HCT116 (cell line): ENCODE data around the gene PHC3. TPM values are rescaled to one million over a fixed set of nuclear protein-coding genes. Genes with fewer than 3 reads are reported as not detected.

Source experiments
- ATAC-seq: fragments of 200-7000 bp; cut with Tn5 transposase; 2 replicates; pipeline ENCODE4 v1.9.1; 2020; ENCODE audit warnings: mild to moderate bottlenecking, moderate library complexity
- BruUV-seq: library from RNA; stranded (reverse); fragments of 400-500 nt; replicated peaks from 2 replicates; lab custom pipeline; 2021; lab: Mats Ljungman, UMichigan
- CTCF ChIA-PET: fragments of 300-600 bp; sonication (Branson Sonifier 250); formaldehyde crosslinking; loops from one replicate; lab custom pipeline; 2021; ENCODE audit warnings: antibody characterized with exemption; lab: Charles Lee
- POLR2A ChIA-PET: fragments of 300-600, 350-600 bp; sonication (Branson Sonifier 250); formaldehyde crosslinking; loops from one replicate; lab custom pipeline; 2021; ENCODE audit warnings: antibody characterized with exemption; lab: Charles Lee
- RAD21 ChIA-PET, 2 experiments: fragments of 300-600 bp; sonication (Branson Sonifier 250); formaldehyde crosslinking; loops; one replicate each; lab custom pipeline; 2023; ENCODE audit warnings: low total read pairs in 2 of 2; ENCODE audit not compliant: uncharacterized antibody in 2 of 2, unreplicated experiment in 2 of 2, low non-redundant PET in 1 of 2; lab: Charles Lee
- DNase-seq: peaks from one replicate; pipeline ENCODE4 v3.0.0-alpha.2; 2010; ENCODE audit warnings: low read depth, low spot score
- H2AFZ ChIP-seq: fragments of 200-600 bp; shearing (Covaris generic), sonication (generic); 2 replicates; pipeline ENCODE4 v1.6.1; 2017; ENCODE audit warnings: low read depth, mixed run types, mixed read lengths, antibody characterized with exemption, low read length; ENCODE audit not compliant: poor library complexity, severe bottlenecking
- H3K27ac ChIP-seq: 2 replicates; pipeline ENCODE4 v1.5.1; 2012; ENCODE audit warnings: low read depth, low read length
- H3K27me3 ChIP-seq: fragments of 200-600 bp; sonication (generic); 2 replicates; pipeline ENCODE4 v1.6.1; 2016; ENCODE audit warnings: mixed run types, low read length, mixed read lengths; ENCODE audit not compliant: insufficient read depth
- H3K36me3 ChIP-seq, 2 experiments: fragments of 200-500 bp in 1 of 2; fragments of 200-600 bp in 1 of 2; sonication (Bioruptor generic) in 1 of 2; sonication (generic) in 1 of 2; 2 replicates each; pipeline versions ENCODE4 v1.5.1 to v1.6.1; 2014 to 2016; ENCODE audit warnings: low read length in 2 of 2, inconsistent platforms in 1 of 2, mixed read lengths in 1 of 2, mixed run types in 1 of 2; ENCODE audit not compliant: insufficient read depth in 2 of 2, control insufficient read depth in 1 of 2
- H3K4me1 ChIP-seq, 2 experiments: fragments of 200-600 bp in 1 of 2; sonication (generic) in 1 of 2; 2 replicates each; pipeline versions ENCODE4 v1.5.1 to v1.6.1; 2012 to 2017; ENCODE audit warnings: low read length in 2 of 2, inconsistent platforms in 1 of 2, mild to moderate bottlenecking in 1 of 2, mixed read lengths in 1 of 2, mixed run types in 1 of 2, moderate library complexity in 1 of 2; ENCODE audit not compliant: insufficient read depth in 2 of 2, control insufficient read depth in 1 of 2
- H3K4me2 ChIP-seq: fragments of 200-600 bp; sonication (generic); 2 replicates; pipeline ENCODE4 v1.6.1; 2017; ENCODE audit warnings: mixed run types, low read length, mixed read lengths
- H3K4me3 ChIP-seq, 2 experiments: fragments of 200-600 bp in 1 of 2; sonication (generic) in 1 of 2; replicated peaks in 1 of 2; 2 replicates each; pipeline ENCODE4 v1.5.1; 2011 to 2016; ENCODE audit warnings: low read length in 2 of 2, control low read depth in 1 of 2, low read depth in 1 of 2, mild to moderate bottlenecking in 1 of 2, mixed read lengths in 1 of 2, mixed run types in 1 of 2
- H3K79me2 ChIP-seq: fragments of 200-600 bp; sonication (generic); 2 replicates; pipeline ENCODE4 v1.6.1; 2017; ENCODE audit warnings: mild to moderate bottlenecking, mixed run types, low read length, moderate library complexity, mixed read lengths; ENCODE audit not compliant: insufficient read depth
- H3K9ac ChIP-seq: fragments of 200-600 bp; sonication (generic); 2 replicates; pipeline ENCODE4 v1.6.1; 2016; ENCODE audit warnings: low read length, mixed read lengths
- H3K9me2 ChIP-seq: fragments of 200-600 bp; sonication (generic), shearing (Covaris generic); 2 replicates; pipeline ENCODE4 v1.6.1; 2017; ENCODE audit warnings: mixed run types, mild to moderate bottlenecking, moderate library complexity; ENCODE audit not compliant: insufficient read depth
- H3K9me3 ChIP-seq, 2 experiments: fragments of 200-500 bp in 1 of 2; fragments of 200-600 bp in 1 of 2; sonication (Bioruptor generic) in 1 of 2; sonication (generic) in 1 of 2; 2 replicates each; pipeline ENCODE4 v1.6.1; 2014 to 2017; ENCODE audit warnings: low read length in 2 of 2, mixed read lengths in 2 of 2, inconsistent platforms in 1 of 2, low read depth in 1 of 2, mild to moderate bottlenecking in 1 of 2, mixed run types in 1 of 2, moderate library complexity in 1 of 2; ENCODE audit not compliant: control insufficient read depth in 1 of 2, insufficient read depth in 1 of 2
- H4K20me1 ChIP-seq: fragments of 200-600 bp; sonication (generic), shearing (Covaris generic); 2 replicates; pipeline ENCODE4 v1.6.1; 2017; ENCODE audit warnings: mixed run types, mild to moderate bottlenecking, moderate library complexity; ENCODE audit not compliant: insufficient read depth
- CBX3 ChIP-seq: IDR thresholded peaks from 2 replicates; pipeline ENCODE4 v1.6.1; 2012; ENCODE audit warnings: low read depth
- POLR2A ChIP-seq: IDR thresholded peaks from 2 replicates; pipeline ENCODE4 v1.7.0; 2011; ENCODE audit warnings: borderline replicate concordance; ENCODE audit not compliant: insufficient read depth, insufficient read length; ENCODE audit errors: extremely low read depth
- SIN3A ChIP-seq: IDR thresholded peaks from 2 replicates; pipeline ENCODE4 v1.6.1; 2012; ENCODE audit warnings: low read depth
- SP1 ChIP-seq: IDR thresholded peaks from 2 replicates; pipeline ENCODE4 v1.6.1; 2012; ENCODE audit warnings: low read depth
- SRF ChIP-seq: IDR thresholded peaks from 2 replicates; pipeline ENCODE4 v1.6.1; 2012; ENCODE audit warnings: low read depth
- TCF7L2 ChIP-seq: IDR thresholded peaks from 2 replicates; pipeline ENCODE4 v1.7.0; 2011; ENCODE audit warnings: borderline replicate concordance, inconsistent platforms; ENCODE audit not compliant: insufficient read depth, insufficient read length; ENCODE audit errors: extremely low read depth
- YY1 ChIP-seq: IDR thresholded peaks from 2 replicates; pipeline ENCODE4 v1.6.1; 2011; ENCODE audit warnings: low read length, low read depth, moderate library complexity, mild to moderate bottlenecking; ENCODE audit not compliant: insufficient replicate concordance; ENCODE audit errors: extremely low read depth
- ZFX ChIP-seq: fragments of 450-650 bp; IDR thresholded peaks from 2 replicates; pipeline ENCODE4 v1.6.1; 2017
- intact Hi-C: fragments of 100-400 bp; cut with micrococcal nuclease; formaldehyde crosslinking; loops from 2 replicates; pipeline ENCODE4 v1.10.0; 2022
- total RNA-seq: library from RNA; stranded (reverse); gene quantifications from one replicate; pipeline ENCODE4 v1.2.1, GENCODE V29; 2021; ENCODE audit not compliant: unreplicated experiment
- TF ChIP-seq, protein P1 (sequence below): IDR thresholded peaks from 2 replicates; pipeline ENCODE4 v1.6.1; 2012; ENCODE audit warnings: low read depth
- TF ChIP-seq, protein P2 (sequence below), 3 experiments: fragments of 200-600 bp in 1 of 3; sonication (generic) in 1 of 3; IDR thresholded peaks in 2 of 3; conservative IDR thresholded peaks in 1 of 3; 2 replicates each; pipeline ENCODE4 v1.5.1; 2012 to 2017; ENCODE audit warnings: low read depth in 2 of 3, low read length in 2 of 3, antibody characterized with exemption in 1 of 3, borderline replicate concordance in 1 of 3, control low read depth in 1 of 3, mild to moderate bottlenecking in 1 of 3, mixed read lengths in 1 of 3, mixed run types in 1 of 3, moderate library complexity in 1 of 3; ENCODE audit not compliant: insufficient read depth in 1 of 3
- TF ChIP-seq, protein P3 (sequence below): IDR thresholded peaks from 2 replicates; pipeline ENCODE4 v1.6.1; 2012

The PHC3 gene
- total RNA-seq, 1 experiment from 2014 or later = 40.1 TPM

DNA sequence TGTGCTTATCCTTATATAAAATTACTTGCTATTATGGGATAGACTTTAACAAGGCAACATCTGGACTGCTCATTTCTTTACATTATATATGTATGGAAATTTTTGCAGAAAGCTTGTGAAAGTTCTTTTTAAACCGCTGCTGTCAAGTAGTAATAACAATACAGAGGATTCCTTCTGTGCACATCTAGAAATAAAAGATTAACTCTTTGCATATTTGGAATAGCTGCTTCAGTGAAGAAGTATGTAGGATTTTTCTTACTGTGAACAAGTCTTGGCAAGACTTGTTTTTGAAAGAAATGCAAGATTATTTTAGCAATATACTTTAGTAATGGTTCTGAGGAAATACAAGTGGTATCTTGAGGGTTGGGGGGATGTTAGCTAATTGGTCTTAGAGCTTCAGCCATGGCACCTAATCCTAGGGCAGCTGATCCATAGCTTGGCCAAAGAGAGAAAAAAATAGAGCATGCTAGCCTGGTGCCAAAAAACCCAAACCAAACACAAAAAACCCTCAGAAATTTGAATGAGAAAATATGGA is 45.0 kb upstream of the PHC3 start:
- Histone ChIP-seq H4K20me1 (peaks cover 4% of the 10 kb centered on the region; the same call in 1 of the 2 replicates), H3K27me3 (no peaks in the 10 kb centered on the region), H3K4me3 (no peak overlapping the region), H3K79me2 (peaks cover 83% of the 10 kb centered on the region), H3K4me1 (peaks cover 3 to 27% of the 10 kb centered on the region in 2 experiments), H3K9ac (no peak overlapping the region), H2AFZ (no peak overlapping the region), H3K27ac (no peak overlapping the region), H3K4me2 (no peak overlapping the region), H3K9me3 (no peaks in the 10 kb centered on the region), H3K9me2 (no peaks in the 10 kb centered on the region), H3K36me3 (no peaks in the 10 kb centered on the region)
- intact Hi-C loops = no loop called here
- DNase-seq (no peak), ATAC-seq (no peak)
- no TSS peak for BruUV-seq
- CTCF ChIA-PET = no interaction called here
- POLR2A ChIA-PET = no interaction called here
- RAD21 ChIA-PET = no interaction called here
- TF ChIP-seq, protein P1, sequence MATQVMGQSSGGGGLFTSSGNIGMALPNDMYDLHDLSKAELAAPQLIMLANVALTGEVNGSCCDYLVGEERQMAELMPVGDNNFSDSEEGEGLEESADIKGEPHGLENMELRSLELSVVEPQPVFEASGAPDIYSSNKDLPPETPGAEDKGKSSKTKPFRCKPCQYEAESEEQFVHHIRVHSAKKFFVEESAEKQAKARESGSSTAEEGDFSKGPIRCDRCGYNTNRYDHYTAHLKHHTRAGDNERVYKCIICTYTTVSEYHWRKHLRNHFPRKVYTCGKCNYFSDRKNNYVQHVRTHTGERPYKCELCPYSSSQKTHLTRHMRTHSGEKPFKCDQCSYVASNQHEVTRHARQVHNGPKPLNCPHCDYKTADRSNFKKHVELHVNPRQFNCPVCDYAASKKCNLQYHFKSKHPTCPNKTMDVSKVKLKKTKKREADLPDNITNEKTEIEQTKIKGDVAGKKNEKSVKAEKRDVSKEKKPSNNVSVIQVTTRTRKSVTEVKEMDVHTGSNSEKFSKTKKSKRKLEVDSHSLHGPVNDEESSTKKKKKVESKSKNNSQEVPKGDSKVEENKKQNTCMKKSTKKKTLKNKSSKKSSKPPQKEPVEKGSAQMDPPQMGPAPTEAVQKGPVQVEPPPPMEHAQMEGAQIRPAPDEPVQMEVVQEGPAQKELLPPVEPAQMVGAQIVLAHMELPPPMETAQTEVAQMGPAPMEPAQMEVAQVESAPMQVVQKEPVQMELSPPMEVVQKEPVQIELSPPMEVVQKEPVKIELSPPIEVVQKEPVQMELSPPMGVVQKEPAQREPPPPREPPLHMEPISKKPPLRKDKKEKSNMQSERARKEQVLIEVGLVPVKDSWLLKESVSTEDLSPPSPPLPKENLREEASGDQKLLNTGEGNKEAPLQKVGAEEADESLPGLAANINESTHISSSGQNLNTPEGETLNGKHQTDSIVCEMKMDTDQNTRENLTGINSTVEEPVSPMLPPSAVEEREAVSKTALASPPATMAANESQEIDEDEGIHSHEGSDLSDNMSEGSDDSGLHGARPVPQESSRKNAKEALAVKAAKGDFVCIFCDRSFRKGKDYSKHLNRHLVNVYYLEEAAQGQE = no peak
- TF ChIP-seq POLR2A = no peak
- no peak for TF ChIP-seq SIN3A
- no peak for TF ChIP-seq TCF7L2
- TF ChIP-seq YY1 = no peak
- no peak for TF ChIP-seq SRF
- no peak for TF ChIP-seq CBX3
- TF ChIP-seq, protein P2, sequence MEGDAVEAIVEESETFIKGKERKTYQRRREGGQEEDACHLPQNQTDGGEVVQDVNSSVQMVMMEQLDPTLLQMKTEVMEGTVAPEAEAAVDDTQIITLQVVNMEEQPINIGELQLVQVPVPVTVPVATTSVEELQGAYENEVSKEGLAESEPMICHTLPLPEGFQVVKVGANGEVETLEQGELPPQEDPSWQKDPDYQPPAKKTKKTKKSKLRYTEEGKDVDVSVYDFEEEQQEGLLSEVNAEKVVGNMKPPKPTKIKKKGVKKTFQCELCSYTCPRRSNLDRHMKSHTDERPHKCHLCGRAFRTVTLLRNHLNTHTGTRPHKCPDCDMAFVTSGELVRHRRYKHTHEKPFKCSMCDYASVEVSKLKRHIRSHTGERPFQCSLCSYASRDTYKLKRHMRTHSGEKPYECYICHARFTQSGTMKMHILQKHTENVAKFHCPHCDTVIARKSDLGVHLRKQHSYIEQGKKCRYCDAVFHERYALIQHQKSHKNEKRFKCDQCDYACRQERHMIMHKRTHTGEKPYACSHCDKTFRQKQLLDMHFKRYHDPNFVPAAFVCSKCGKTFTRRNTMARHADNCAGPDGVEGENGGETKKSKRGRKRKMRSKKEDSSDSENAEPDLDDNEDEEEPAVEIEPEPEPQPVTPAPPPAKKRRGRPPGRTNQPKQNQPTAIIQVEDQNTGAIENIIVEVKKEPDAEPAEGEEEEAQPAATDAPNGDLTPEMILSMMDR (IDR thresholded peaks at IDR 0.05 in 2 of 3, conservative IDR thresholded peaks at IDR 0.05 in 1 of 3; ENCODE audit: borderline replicate concordance in 1 of 3, insufficient read depth in 1 of 3, low read depth in 2 of 3, low read length in 2 of 3) = no peak
- TF ChIP-seq, protein P3, sequence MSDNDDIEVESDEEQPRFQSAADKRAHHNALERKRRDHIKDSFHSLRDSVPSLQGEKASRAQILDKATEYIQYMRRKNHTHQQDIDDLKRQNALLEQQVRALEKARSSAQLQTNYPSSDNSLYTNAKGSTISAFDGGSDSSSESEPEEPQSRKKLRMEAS = no peak
- TF ChIP-seq SP1 = no peak
- TF ChIP-seq ZFX = no peak
